Stimulated activated CD8-positive, alpha-beta memory T cell treated with anti-CD3 and anti-CD28 coated beads, Interleukin-2, amount 100 ng/mL, for 1 hour (primary cell): ENCODE measurements around the gene ATP2B2.

ENCODE experiments used
- DNase-seq, 2 donors: peaks; one replicate each; pipeline ENCODE4 v3.0.0-alpha.2; 2020; ENCODE audit warnings: low read depth in 2 of 2

ATP2B2 gene

GRCh38 chr3:10344147-10344943 is 161.0 kb downstream of the ATP2B2 start:
- DNase-seq = peak; percentile 18 to 34

GRCh38 chr3:10343526-10343925 is 161.9 kb downstream of the ATP2B2 start:
- DNase-seq = no peak

- no peak for DNase-seq
Measured at GRCh38 chr3:10342781-10343180, 162.6 kb downstream of the ATP2B2 start.

GRCh38 chr3:10341901-10342398 is 163.4 kb downstream of the ATP2B2 start:
- no peak for DNase-seq

- DNase-seq = no peak
Measured at GRCh38 chr3:10340476-10340875, 164.9 kb downstream of the ATP2B2 start.

- no peak for DNase-seq
Measured at GRCh38 chr3:10340046-10340445, 165.3 kb downstream of the ATP2B2 start.

GRCh38 chr3:10339376-10339955 is 165.9 kb downstream of the ATP2B2 start:
- DNase-seq = no peak

- no peak for DNase-seq
Measured at GRCh38 chr3:10338591-10339353, 166.6 kb downstream of the ATP2B2 start.

GRCh38 chr3:10338164-10338470 is 167.3 kb downstream of the ATP2B2 start:
- DNase-seq = no peak

GRCh38 chr3:10337323-10338163 is 167.8 kb downstream of the ATP2B2 start:
- no peak for DNase-seq

- DNase-seq = no peak
Measured at GRCh38 chr3:10336761-10337160, 168.6 kb downstream of the ATP2B2 start.

GRCh38 chr3:10335871-10336622 is 169.3 kb downstream of the ATP2B2 start:
- DNase-seq = no peak

GRCh38 chr3:10335190-10335738 is 170.1 kb downstream of the ATP2B2 start:
- DNase-seq = no peak

GRCh38 chr3:10334459-10334858 is 170.9 kb downstream of the ATP2B2 start:
- no peak for DNase-seq

GRCh38 chr3:10334042-10334441 is 171.3 kb downstream of the ATP2B2 start:
- no peak for DNase-seq

- DNase-seq = no peak
Measured at GRCh38 chr3:10333349-10333650, 172.1 kb downstream of the ATP2B2 start.

GRCh38 chr3:10332481-10333348 is 172.7 kb downstream of the ATP2B2 start:
- no peak for DNase-seq

- no peak for DNase-seq
Measured at GRCh38 chr3:10331320-10331719, 174.1 kb downstream of the ATP2B2 start.

- DNase-seq = no peak
Measured at GRCh38 chr3:10330319-10330718, 175.1 kb downstream of the ATP2B2 start.

GRCh38 chr3:10329495-10330015 is 175.8 kb downstream of the ATP2B2 start:
- no peak for DNase-seq
